Ishikawa (cell line): ENCODE measurements around the gene ZNF429.

Experiments used
- CEBPB ChIP-seq: IDR thresholded peaks from 2 replicates; pipeline ENCODE4 v1.6.1; 2012
- CREB1 ChIP-seq: IDR thresholded peaks from 2 replicates; pipeline ENCODE4 v1.6.1; 2012; ENCODE audit warnings: low read depth
- EGR1 ChIP-seq: IDR thresholded peaks from 2 replicates; pipeline ENCODE4 v1.6.1; 2012
- EP300 ChIP-seq: IDR thresholded peaks from 2 replicates; pipeline ENCODE4 v1.6.1; 2012; ENCODE audit warnings: borderline replicate concordance
- FOXM1 ChIP-seq: IDR thresholded peaks from 2 replicates; pipeline ENCODE4 v1.6.1; 2012; ENCODE audit warnings: low read depth, borderline replicate concordance
- MAX ChIP-seq: IDR thresholded peaks from 2 replicates; pipeline ENCODE4 v1.6.1; 2012
- NFIC ChIP-seq: IDR thresholded peaks from 2 replicates; pipeline ENCODE4 v1.6.1; 2012
- RAD21 ChIP-seq: IDR thresholded peaks from 2 replicates; pipeline ENCODE4 v1.6.1; 2012; ENCODE audit warnings: low read depth
- TAF1 ChIP-seq: IDR thresholded peaks from 2 replicates; pipeline ENCODE4 v1.6.1; 2012; ENCODE audit warnings: low read depth, mild to moderate bottlenecking
- TEAD4 ChIP-seq: IDR thresholded peaks from 2 replicates; pipeline ENCODE4 v1.6.1; 2012
- USF1 ChIP-seq: IDR thresholded peaks from 2 replicates; pipeline ENCODE4 v1.6.1; 2012
- YY1 ChIP-seq: IDR thresholded peaks from 2 replicates; pipeline ENCODE4 v1.6.1; 2012; ENCODE audit warnings: low read depth
- ZBTB7A ChIP-seq: IDR thresholded peaks from 2 replicates; pipeline ENCODE4 v1.6.1; 2012; ENCODE audit warnings: low read depth
- TF ChIP-seq, protein P1 (sequence below): IDR thresholded peaks from 2 replicates; pipeline ENCODE4 v1.6.1; 2012; ENCODE audit warnings: low read depth, mild to moderate bottlenecking

GRCh38 chr19:21564406-21564805 is 59.0 kb downstream of the ZNF429 start:
- no peak for TF ChIP-seq CREB1
- no peak for TF ChIP-seq CEBPB
- TF ChIP-seq TAF1: no peak
- TF ChIP-seq USF1: no peak
- TF ChIP-seq, protein P1, sequence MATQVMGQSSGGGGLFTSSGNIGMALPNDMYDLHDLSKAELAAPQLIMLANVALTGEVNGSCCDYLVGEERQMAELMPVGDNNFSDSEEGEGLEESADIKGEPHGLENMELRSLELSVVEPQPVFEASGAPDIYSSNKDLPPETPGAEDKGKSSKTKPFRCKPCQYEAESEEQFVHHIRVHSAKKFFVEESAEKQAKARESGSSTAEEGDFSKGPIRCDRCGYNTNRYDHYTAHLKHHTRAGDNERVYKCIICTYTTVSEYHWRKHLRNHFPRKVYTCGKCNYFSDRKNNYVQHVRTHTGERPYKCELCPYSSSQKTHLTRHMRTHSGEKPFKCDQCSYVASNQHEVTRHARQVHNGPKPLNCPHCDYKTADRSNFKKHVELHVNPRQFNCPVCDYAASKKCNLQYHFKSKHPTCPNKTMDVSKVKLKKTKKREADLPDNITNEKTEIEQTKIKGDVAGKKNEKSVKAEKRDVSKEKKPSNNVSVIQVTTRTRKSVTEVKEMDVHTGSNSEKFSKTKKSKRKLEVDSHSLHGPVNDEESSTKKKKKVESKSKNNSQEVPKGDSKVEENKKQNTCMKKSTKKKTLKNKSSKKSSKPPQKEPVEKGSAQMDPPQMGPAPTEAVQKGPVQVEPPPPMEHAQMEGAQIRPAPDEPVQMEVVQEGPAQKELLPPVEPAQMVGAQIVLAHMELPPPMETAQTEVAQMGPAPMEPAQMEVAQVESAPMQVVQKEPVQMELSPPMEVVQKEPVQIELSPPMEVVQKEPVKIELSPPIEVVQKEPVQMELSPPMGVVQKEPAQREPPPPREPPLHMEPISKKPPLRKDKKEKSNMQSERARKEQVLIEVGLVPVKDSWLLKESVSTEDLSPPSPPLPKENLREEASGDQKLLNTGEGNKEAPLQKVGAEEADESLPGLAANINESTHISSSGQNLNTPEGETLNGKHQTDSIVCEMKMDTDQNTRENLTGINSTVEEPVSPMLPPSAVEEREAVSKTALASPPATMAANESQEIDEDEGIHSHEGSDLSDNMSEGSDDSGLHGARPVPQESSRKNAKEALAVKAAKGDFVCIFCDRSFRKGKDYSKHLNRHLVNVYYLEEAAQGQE: no peak
- TF ChIP-seq EP300: no peak
- no peak for TF ChIP-seq MAX
- no peak for TF ChIP-seq RAD21
- no peak for TF ChIP-seq YY1
- TF ChIP-seq TEAD4: no peak
- TF ChIP-seq EGR1: no peak
- TF ChIP-seq NFIC: no peak
- TF ChIP-seq FOXM1: no peak
- TF ChIP-seq ZBTB7A: no peak
